ENCODE measurements around the gene NTN3. TPM values are rescaled to one million over a fixed set of nuclear protein-coding genes. Genes with fewer than 3 reads are reported as not detected.
A peak's percentile ranks its signal among the peaks of the same experiment; 100 is the strongest.

The NTN3 gene
- total and polyA plus RNA-seq, 2 experiments from 2014 or later, result 1.6 to 20.5 TPM

- H3K9me3 ChIP-seq (ENCODE audit: low read depth), result no peaks in the 10 kb centered on the region
- DNase-seq (ENCODE audit: low read depth in 1 of 2, low spot score in 1 of 2), result no peak
- no peaks in the 10 kb centered on the region for H3K36me3 ChIP-seq
- H3K4me1 ChIP-seq (ENCODE audit: low read depth), result peaks cover 5% of the 10 kb centered on the region
- H3K27me3 ChIP-seq, result peaks cover 10% of the 10 kb centered on the region
- no peak overlapping the region for H3K27ac ChIP-seq
- H3K4me3 ChIP-seq, result no peak overlapping the region
- TF ChIP-seq CTCF (IDR thresholded peaks at IDR 0.05; ENCODE audit: low read depth, low read length), result no peak
Measured at GRCh38 chr16:2480948-2481347, 9.9 kb downstream of the NTN3 start.

- TF ChIP-seq CTCF (IDR thresholded peaks at IDR 0.05; ENCODE audit: low read depth, low read length), result no peak
- no peak for DNase-seq (ENCODE audit: low read depth in 1 of 2, low spot score in 1 of 2)
Measured at GRCh38 chr16:2481676-2482075, 10.6 kb downstream of the NTN3 start.

GRCh38 chr16:2482249-2482648 is 11.2 kb downstream of the NTN3 start:
- no peak overlapping the region for H3K4me3 ChIP-seq
- H3K4me1 ChIP-seq (ENCODE audit: low read depth), result peaks cover 5% of the 10 kb centered on the region
- H3K27ac ChIP-seq, result no peak overlapping the region
- no peak for TF ChIP-seq CTCF (IDR thresholded peaks at IDR 0.05; ENCODE audit: low read depth, low read length)
- no peaks in the 10 kb centered on the region for H3K27me3 ChIP-seq
- DNase-seq (ENCODE audit: low read depth in 1 of 2, low spot score in 1 of 2), result no peak
- no peaks in the 10 kb centered on the region for H3K9me3 ChIP-seq (ENCODE audit: low read depth)
- H3K36me3 ChIP-seq, result no peaks in the 10 kb centered on the region

More at GRCh38 chr16:2481676-2482075, 10.6 kb downstream of the NTN3 start:
- no peaks in the 10 kb centered on the region for H3K36me3 ChIP-seq
- no peak overlapping the region for H3K4me3 ChIP-seq
- peaks cover 3% of the 10 kb centered on the region for H3K27me3 ChIP-seq
- H3K4me1 ChIP-seq (ENCODE audit: low read depth), result peaks cover 5% of the 10 kb centered on the region
- no peak overlapping the region for H3K27ac ChIP-seq
- no peaks in the 10 kb centered on the region for H3K9me3 ChIP-seq (ENCODE audit: low read depth)

- Histone ChIP-seq H3K4me1 (ENCODE audit: low read depth) (peaks cover 8% of the 10 kb centered on the region), H3K27ac (no peak overlapping the region), H3K4me3 (no peak overlapping the region), H3K9me3 (ENCODE audit: low read depth) (no peaks in the 10 kb centered on the region), H3K27me3 (no peaks in the 10 kb centered on the region), H3K36me3 (no peaks in the 10 kb centered on the region)
- peak in 1 of 2 donors; percentile 71 for DNase-seq (ENCODE audit: low read depth in 1 of 2, low spot score in 1 of 2)
- no peak for TF ChIP-seq CTCF (IDR thresholded peaks at IDR 0.05; ENCODE audit: low read depth, low read length)
Measured at GRCh38 chr16:2482708-2483534, 11.8 kb downstream of the NTN3 start.

GRCh38 chr16:2483939-2484897 is 13.1 kb downstream of the NTN3 start:
- H3K36me3 ChIP-seq, result no peaks in the 10 kb centered on the region
- peaks cover 9% of the 10 kb centered on the region for H3K4me1 ChIP-seq (ENCODE audit: low read depth)
- H3K4me3 ChIP-seq, result no peak overlapping the region
- no peak for TF ChIP-seq CTCF (IDR thresholded peaks at IDR 0.05; ENCODE audit: low read depth, low read length)
- H3K27ac ChIP-seq, result peak overlapping the region; percentile 53
- DNase-seq (ENCODE audit: low read depth in 1 of 2, low spot score in 1 of 2), result no peak
- H3K27me3 ChIP-seq, result no peaks in the 10 kb centered on the region
- H3K9me3 ChIP-seq (ENCODE audit: low read depth), result no peaks in the 10 kb centered on the region
